Activated CD8-positive, alpha-beta memory T cell treated with anti-CD3 and anti-CD28 coated beads, Interleukin-2, amount 50 U/mL, for 24 hours (primary cell): Measurements from ENCODE around the gene CCDC87.
"Not testable (repeated sequence)": the region's sequence is repeated elsewhere in the genome, so short reads cannot be mapped to it uniquely, and the experiment has no call there.

ENCODE experiments used
- DNase-seq: peaks from one replicate; pipeline ENCODE4 v3.0.0-alpha.2; 2020; ENCODE audit errors: extremely low read depth

CCDC87 gene, protein sequence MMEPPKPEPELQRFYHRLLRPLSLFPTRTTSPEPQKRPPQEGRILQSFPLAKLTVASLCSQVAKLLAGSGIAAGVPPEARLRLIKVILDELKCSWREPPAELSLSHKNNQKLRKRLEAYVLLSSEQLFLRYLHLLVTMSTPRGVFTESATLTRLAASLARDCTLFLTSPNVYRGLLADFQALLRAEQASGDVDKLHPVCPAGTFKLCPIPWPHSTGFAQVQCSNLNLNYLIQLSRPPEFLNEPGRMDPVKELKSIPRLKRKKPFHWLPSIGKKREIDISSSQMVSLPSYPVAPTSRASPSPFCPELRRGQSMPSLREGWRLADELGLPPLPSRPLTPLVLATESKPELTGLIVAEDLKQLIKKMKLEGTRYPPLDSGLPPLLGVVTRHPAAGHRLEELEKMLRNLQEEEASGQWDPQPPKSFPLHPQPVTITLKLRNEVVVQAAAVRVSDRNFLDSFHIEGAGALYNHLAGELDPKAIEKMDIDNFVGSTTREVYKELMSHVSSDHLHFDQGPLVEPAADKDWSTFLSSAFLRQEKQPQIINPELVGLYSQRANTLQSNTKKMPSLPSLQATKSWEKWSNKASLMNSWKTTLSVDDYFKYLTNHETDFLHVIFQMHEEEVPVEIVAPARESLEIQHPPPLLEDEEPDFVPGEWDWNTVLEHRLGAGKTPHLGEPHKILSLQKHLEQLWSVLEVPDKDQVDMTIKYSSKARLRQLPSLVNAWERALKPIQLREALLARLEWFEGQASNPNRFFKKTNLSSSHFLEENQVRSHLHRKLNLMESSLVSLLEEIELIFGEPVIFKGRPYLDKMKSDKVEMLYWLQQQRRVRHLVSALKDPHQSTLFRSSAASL

DNA sequence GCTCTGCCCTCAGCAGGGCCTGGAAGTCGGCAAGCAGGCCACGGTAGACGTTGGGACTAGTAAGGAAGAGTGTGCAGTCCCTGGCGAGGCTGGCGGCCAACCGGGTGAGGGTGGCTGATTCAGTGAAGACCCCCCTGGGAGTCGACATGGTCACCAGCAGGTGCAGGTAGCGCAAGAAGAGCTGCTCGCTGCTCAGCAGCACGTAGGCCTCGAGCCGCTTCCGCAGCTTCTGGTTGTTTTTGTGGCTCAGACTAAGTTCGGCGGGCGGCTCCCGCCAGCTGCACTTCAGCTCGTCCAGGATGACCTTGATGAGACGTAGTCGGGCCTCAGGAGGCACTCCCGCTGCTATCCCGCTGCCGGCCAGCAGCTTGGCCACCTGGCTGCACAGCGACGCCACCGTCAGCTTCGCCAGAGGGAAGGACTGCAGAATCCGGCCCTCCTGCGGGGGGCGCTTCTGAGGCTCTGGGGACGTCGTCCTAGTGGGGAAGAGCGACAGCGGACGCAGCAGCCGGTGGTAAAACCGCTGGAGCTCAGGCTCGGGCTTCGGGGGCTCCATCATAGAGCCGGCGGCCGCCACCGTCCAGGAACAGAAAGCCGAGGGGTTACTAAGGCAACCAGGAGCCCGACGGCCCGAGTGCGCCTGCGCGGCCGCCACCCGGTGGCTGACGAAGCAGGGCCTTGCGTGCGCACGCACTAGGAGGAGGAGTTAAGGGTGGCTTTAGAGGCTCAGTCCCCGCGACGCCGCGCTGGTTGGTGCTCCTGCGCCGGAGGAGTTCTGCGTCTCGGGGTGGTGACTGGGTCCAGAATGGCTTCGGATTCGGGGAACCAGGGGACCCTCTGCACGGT is at the start of gene CCDC87, which contains the start of gene CCS:
CCDC87 (minus strand) TSS at position 607 of the 846 bp plus-strand sequence; CDS start at position 559, 48 bp downstream.
CCS (plus strand) TSS at position 729 of the 846 bp plus-strand sequence; CDS start at position 806, 77 bp downstream.
- peak; percentile 97 for DNase-seq

DNA sequence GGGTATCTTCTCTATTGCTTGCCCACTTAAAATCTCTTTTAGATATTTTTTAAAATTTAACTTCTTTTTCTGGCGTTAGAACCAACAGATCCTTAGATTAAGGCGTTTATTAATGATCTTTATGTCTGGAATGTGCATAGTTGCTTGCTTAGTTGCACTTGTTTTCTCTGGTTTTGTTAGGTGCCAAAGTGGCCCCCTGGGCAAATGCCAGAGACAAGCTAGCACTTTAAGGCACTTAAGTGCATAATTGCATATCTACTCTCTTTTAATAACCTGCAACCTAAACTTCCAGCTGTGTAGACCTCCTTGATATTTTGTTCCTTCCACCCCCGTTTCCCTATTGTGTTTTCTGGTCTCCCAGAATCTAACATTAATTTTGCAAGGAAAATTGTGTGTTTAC is 49.0 kb upstream of the CCDC87 start:
- DNase-seq = no peak

DNA sequence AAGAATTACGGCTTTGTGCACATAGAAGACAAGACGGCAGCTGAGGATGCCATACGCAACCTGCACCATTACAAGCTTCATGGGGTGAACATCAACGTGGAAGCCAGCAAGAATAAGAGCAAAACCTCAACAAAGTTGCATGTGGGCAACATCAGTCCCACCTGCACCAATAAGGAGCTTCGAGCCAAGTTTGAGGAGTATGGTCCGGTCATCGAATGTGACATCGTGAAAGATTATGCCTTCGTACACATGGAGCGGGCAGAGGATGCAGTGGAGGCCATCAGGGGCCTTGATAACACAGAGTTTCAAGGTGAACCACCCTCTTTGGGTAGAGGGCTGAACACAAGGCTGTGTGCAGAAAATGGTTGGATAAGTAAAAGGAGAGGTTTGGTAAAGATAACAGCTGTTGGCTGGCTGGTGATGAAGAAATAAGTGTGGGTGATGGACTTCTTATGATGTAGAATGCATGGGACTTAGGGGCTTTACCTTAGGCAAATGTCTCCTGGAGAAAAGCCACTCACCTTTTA is 47.0 kb upstream of the CCDC87 start:
- not testable (repeated sequence) for DNase-seq

DNA sequence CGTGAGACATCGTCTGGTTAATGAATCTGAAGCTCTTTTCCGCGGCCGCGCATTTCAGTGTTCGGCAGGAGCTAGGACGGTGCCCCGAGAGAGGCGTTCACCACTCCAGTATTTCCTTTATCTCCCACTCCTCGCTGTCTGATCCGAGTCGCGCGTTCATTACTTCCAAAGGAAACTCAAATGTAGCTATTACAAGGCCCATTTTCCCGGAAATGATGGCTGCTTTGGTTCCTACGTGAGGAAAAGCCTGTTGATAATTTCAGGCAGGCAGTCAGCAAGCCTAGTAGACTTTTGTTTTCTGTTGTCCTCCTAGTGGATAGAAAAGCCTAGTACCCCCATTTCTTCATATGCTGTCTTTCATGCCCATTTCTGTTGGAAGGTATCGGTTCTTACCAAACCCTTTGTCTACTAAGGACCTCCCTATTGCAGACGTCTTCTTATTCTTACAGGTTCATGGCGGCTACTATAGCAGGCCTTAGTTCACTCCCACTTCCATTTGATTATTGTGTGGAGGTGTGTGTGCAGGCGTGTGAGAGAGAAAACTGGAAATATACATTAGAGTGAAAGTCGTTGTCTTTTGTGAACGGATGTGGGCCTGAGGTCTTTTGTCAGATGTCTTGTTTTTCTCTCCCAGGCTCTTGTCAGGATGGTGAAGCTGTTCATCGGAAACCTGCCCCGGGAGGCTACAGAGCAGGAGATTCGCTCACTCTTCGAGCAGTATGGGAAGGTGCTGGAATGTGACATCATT is 46.4 kb upstream of the CCDC87 start:
- DNase-seq = no peak

DNA sequence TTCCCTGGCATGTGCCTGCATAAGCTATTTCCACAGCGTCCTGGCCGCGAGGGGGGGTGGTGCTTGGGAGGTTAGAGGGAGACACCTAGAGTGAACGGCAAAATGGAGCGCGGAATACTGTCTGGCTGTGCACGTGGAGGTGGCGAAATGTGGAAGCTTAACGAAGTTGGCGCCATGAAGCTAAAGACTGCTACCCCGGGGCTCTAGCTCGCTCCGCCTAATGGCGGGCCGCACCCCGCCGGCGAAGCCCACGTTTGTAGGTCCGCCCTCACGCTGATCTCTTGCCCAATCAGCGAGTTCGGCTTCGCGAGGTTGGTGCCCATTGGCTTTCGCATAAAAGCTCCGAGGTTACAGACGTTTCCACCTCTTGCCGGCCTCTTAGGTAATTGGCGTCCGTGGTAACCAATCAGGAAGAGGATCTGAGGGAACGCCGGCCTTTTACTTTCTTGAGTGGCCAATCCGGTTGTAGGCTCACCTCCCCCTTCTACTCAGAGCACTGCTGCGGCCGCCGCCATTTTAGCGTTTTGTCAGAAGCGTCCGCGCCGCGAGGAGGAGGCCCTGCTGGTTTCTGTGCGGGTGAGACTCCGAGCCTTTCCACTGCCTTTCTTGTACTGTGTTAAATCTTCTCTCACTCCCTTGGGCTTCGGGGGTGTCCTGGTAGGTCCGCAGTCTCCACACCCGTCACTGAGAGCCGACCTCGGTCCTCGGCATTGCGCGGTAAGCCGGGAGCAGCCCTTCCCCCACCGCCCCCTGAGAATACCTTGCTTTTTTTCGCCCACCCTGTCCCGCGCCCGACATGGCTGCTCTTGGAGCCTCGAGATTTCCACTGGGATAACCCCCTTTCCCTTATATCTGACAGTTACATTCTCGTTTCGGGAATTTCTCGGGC is 45.6 kb upstream of the CCDC87 start, which contains the start of gene RBM4:
RBM4 (plus strand) TSS at position 527 of the 889 bp plus-strand sequence. CDS start 1,009 bp downstream, outside the sequence.
- peak; percentile 95 for DNase-seq

DNA sequence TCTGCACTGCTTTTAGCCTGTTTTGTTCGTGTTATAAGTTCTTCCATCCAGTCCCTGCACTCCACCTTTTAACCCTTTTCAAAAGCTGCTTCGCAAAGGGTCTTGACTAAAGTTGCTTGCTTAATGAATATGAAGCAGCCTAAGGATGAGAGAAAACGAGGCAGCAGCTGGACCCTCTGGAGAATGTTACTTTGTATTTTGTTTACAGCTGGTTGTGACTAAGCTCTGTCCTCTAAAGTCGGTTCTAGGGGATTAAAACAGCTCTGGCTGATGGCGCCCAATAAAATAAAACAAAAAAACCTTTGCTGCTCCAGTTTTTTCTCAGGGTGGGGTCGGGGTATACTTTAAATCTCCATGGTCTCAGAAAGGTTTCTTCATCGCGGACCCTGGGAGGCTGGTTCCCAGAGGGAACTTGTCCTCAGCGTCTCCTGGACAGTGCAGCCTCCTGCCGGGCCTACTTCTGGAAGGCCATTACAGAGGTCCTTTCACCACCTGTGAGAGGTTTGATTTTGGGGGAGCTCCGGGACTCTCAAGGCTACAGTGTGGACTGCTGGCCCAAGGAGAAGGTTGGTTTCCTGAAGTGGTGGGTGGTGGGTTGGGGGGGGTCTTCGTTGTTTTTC is 44.8 kb upstream of the CCDC87 start:
- no peak for DNase-seq

DNA sequence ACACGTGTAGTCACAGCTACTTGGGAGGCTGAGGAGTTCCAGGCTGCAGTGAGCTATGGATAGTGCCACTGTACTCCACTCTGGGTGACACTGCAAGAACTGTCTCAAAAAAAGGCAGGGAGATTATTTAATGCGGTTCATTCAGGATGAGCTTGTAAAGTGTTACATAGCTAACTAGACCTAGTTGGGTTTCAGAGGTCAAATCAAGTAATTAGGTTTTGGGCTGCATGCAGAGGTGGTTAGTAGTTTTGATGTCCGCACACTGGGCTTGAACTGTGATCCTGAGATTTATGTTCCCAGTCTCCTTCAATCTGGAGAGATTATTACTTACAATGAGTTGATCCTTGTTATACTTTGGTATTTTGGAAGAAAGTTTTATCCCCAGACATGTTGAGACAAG is 43.5 kb upstream of the CCDC87 start:
- no peak for DNase-seq

DNA sequence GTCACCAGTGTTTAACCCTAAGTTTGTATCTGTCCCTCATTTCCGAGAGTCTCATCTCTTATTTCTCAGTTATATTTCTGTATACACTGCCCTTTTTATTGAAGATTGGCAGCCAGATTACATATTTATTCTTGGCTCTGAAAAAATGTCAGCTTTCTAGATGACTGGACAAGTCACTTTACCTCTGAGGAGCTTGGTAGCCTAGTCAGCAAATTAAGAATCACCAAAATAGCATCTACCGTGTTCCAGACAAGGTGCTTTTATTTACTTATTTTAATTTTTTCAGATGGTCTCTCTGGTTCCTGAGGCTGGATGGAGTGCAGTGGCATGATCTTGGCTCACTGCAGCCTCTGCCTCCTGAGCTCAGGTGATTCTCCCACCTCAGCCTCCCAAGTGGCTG is 40.1 kb upstream of the CCDC87 start:
- no peak for DNase-seq

DNA sequence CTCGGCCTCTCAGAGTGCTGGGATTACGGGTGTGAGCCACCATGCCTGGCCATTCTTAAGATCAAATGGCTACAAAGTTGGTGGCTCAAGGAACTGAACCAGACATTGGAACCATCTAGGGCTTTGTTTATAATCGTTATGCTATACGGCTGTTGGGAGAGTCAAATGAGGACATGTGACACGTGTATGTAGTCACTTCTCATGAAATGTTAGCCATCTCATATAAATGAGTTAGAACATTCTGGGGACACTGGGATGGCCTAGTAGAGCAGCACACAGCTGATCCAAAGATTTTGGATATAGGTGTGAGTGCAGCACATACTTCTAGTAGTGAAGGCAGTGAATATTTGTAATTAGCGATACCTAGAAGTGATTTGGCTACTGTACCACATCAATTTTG is 39.0 kb upstream of the CCDC87 start:
- DNase-seq = no peak

DNA sequence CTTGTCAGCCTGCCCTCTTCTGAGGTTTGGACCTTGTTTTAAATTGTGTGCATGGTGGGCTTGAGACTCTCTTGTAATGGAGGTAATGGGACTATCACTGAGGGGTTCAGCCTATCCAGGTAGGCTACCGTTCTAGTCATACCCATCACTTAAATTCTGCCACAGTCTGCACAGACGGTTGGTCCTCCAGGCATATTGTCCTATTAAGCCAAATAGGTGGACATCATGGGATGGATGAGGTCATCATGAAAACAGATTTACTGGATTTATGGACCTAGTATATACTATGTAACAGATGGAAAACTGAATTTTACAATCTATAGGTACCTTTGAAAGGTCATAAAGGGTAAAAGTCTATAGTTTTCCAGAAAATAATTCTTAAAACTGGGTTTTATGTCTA is 36.5 kb upstream of the CCDC87 start:
- no peak for DNase-seq

DNA sequence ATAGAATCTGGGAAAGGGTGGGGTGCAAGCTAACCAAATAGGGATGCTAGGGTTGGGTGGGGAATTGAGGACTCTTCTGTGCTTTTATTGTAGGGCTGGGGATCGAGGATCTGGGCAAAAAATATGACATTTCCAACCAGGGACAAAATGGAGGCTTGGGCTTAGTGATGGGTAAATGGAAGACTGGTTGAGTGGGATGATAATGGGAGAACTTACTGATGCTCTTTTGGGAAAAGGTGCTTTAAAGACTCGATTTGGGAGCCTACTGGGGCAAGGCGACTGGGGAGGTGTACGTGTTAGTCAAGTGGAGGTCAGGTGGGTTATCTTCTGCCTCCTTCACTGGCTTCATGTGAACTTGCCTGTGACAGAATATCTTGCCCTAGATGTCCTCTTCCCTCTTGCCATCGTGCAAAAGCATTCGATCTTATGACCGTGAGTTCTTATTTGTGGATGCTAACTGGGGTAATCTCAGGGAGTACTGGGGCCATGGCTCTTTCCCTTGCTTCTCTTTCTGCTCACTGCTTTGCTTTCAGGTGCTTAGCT is 35.3 kb upstream of the CCDC87 start:
- DNase-seq = no peak

DNA sequence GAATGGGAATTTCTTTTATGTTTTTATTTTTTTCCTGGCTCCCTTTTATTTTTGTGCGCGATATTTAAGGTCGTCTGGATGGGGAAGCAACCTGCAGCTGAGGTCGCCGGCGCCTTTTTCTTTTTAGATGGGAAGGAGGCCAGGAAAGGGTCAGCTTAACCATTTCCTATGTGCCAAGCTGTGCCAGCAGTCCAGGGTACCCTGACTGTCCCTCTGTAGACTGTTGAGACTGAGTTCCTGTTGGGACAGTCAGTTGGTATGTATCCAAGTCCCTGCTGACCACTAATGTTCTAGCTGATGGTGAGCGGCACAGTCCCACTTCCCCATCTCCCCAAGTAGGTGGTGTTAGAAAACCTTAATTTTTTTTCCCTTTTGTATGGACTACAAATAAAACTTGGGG is 34.1 kb upstream of the CCDC87 start:
- no peak for DNase-seq

DNA sequence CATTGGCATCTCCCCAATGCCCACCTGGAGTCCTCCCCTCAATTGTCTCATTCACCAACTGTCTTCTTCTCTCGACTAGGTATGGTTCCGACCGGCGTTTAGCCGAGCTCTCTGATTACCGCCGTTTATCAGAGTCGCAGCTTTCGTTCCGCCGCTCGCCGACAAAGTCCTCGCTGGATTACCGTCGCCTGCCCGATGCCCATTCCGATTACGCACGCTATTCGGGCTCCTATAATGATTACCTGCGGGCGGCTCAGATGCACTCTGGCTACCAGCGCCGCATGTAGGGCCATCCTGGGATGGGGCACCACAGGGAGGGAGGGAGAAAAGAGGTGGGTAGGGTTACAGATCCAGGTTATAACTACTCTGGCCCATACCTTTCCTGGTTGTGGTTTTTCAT is 33.5 kb upstream of the CCDC87 start:
- no peak for DNase-seq

DNA sequence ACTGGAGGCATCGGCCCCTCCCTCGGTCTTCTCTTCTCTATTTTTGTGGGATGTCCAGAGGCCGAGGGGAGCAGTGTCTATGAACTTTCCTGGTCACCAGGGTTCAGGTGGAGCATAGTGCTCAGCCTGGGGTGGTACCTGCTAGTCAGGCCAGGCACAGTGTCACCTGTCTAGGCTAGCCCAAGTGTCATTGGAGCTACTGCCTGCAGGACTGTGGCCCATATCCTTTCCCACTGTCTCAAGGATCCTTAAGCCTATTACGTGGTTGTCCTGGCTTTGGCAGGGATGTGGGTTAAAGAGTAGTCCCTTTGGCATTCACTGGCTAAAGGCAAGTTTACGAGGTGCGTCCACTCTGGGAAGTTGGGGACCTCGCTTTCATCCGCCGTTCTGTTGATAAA is 32.9 kb upstream of the CCDC87 start:
- no peak for DNase-seq

DNA sequence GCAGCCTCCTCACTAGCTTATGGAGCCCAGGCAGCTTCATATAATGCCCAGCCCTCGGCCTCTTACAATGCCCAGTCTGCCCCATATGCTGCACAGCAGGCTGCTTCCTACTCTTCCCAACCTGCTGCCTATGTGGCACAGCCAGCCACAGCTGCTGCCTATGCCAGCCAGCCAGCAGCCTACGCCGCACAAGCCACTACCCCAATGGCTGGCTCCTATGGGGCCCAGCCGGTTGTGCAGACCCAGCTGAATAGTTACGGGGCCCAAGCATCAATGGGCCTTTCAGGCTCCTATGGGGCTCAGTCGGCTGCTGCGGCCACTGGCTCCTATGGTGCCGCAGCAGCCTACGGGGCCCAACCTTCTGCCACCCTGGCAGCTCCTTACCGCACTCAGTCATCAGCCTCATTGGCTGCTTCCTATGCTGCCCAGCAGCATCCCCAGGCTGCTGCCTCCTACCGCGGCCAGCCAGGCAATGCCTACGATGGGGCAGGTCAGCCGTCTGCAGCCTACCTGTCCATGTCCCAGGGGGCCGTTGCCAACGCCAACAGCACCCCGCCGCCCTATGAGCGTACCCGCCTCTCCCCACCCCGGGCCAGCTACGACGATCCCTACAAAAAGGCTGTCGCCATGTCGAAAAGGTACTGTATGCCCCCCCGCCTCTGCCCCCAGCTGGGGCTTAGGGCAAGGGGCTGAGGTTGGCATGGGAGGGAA is 32.3 kb upstream of the CCDC87 start:
- DNase-seq = no peak

DNA sequence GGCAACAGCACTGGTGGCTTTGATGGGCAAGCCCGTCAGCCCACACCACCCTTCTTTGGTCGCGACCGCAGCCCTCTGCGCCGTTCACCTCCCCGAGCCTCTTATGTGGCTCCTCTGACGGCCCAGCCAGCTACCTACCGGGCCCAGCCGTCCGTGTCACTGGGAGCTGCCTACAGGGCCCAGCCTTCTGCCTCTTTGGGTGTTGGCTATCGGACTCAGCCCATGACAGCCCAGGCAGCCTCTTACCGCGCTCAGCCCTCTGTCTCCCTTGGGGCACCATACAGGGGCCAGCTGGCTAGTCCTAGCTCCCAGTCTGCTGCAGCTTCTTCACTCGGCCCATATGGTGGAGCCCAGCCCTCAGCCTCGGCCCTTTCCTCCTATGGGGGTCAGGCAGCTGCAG is 31.6 kb upstream of the CCDC87 start:
- DNase-seq = no peak

DNA sequence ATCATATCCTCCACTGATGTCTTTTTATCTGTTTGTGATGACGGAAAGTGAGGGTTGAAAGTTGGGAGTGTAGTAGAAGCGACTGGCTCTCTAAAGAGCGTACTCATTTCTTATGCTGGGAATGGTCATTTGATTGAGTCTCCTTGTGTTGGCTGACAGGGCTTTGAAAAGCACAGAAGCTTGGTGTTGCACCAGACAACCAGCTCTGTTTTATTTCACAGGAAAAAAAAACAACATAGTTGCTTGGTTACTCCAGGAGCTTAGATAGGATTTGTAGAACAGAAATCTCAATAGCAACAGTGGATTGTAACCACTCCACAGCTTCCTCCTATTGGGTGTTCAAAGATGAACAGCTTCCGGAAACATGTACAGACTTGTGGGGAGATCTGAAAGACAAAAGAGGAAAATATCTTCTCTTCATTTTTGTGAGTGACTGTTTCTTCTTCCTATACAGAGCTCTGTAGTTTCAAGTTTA is 26.3 kb upstream of the CCDC87 start:
- no peak for DNase-seq

DNA sequence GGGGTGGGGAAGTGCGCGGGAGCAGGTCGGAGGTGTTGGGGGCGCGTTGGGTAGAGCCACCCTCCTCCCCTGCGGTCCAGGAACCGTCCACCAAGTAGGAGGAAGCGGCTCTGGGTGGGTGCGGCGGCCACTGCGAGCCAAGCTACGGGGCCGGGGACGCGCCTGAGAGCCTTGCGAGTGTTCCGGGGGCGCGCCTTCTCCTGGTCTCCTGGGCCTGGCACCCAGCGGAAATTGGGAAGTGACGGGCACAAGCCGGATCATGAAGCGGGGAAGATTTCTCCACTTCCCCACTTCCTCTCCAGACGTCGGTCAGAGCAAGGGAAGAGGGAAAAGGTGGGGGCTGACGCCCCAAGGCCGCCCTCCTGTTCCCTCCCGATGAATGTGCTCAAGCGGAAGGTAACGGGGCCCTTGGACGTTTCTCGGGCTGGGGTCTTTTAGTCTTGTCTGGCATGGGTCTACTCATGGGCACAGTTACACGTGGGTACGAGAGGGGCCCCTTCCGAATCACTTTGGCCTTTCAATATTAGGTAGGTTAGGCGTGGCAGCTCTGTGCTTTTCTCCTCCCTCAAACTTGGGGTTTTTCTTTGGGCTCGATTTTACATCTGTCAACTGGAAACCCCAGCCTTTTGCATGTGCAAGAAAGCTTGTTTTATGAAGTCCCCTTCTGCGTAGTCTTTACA is 24.4 kb upstream of the CCDC87 start:
- DNase-seq = no peak
